Mesenchymal stem cell (in vitro differentiated cells and primary cell): ENCODE data around the gene CDA.
"Not testable (repeated sequence)": the region's sequence is repeated elsewhere in the genome, so short reads cannot be mapped to it uniquely, and the experiment has no call there.

Source experiments
- DNase-seq: peaks from one replicate; pipeline ENCODE4 v3.0.0-alpha.2; 2013
- H2AFZ ChIP-seq: one replicate; pipeline ENCODE4 v1.6.1; 2013; ENCODE audit warnings: low read depth, mild to moderate bottlenecking, control low read depth, inconsistent platforms, low read length, moderate library complexity
- H2AK5ac ChIP-seq: 2 replicates; pipeline ENCODE4 v1.6.1; 2013; ENCODE audit warnings: low read length, moderate library complexity, mild to moderate bottlenecking, inconsistent platforms; ENCODE audit not compliant: severe bottlenecking
- H2BK120ac ChIP-seq: one replicate; pipeline ENCODE4 v1.6.1; 2013; ENCODE audit warnings: low read depth, mild to moderate bottlenecking, inconsistent platforms, low read length, moderate library complexity
- H2BK12ac ChIP-seq, 2 experiments: one replicate each; pipeline ENCODE4 v1.6.1; 2013; ENCODE audit warnings: inconsistent platforms in 2 of 2, low read length in 2 of 2, mild to moderate bottlenecking in 2 of 2, moderate library complexity in 2 of 2, control low read depth in 1 of 2
- H2BK15ac ChIP-seq: one replicate; pipeline ENCODE4 v1.6.1; 2013; ENCODE audit warnings: mild to moderate bottlenecking, low read depth, inconsistent platforms; ENCODE audit not compliant: poor library complexity, severe bottlenecking
- H2BK5ac ChIP-seq: 2 replicates; pipeline ENCODE4 v1.6.1; 2013; ENCODE audit warnings: low read depth, mild to moderate bottlenecking, low read length, control low read depth, inconsistent platforms; ENCODE audit not compliant: poor library complexity, severe bottlenecking
- H3K14ac ChIP-seq, 2 experiments: one replicate each; pipeline ENCODE4 v1.6.1; 2013; ENCODE audit warnings: inconsistent platforms in 2 of 2, low read length in 2 of 2, control low read depth in 1 of 2, mild to moderate bottlenecking in 1 of 2, moderate library complexity in 1 of 2
- H3K18ac ChIP-seq, 2 experiments: one replicate each; pipeline ENCODE4 v1.6.1; 2013; ENCODE audit warnings: inconsistent platforms in 2 of 2, low read length in 2 of 2, control low read depth in 1 of 2, low read depth in 1 of 2, mild to moderate bottlenecking in 1 of 2
- H3K23ac ChIP-seq, 2 experiments: one replicate each; pipeline ENCODE4 v1.6.1; 2013; ENCODE audit warnings: inconsistent platforms in 2 of 2, low read length in 2 of 2, mild to moderate bottlenecking in 2 of 2, moderate library complexity in 2 of 2, control low read depth in 1 of 2
- H3K27ac ChIP-seq: 2 replicates; pipeline ENCODE4 v1.5.1; 2013; ENCODE audit warnings: mild to moderate bottlenecking, moderate library complexity, low read length, control low read depth, inconsistent platforms; ENCODE audit not compliant: poor library complexity, severe bottlenecking
- H3K27me3 ChIP-seq, 2 experiments: 2 replicates each; pipeline versions ENCODE4 v1.6.1 to v1.7.0; 2013; ENCODE audit warnings: low read length in 2 of 2, mild to moderate bottlenecking in 2 of 2, moderate library complexity in 2 of 2, control low read depth in 1 of 2, inconsistent platforms in 1 of 2; ENCODE audit not compliant: control insufficient read depth in 1 of 2, insufficient read depth in 1 of 2
- H3K36me3 ChIP-seq, 2 experiments: 2 replicates each; pipeline versions ENCODE4 v1.6.1 to v1.7.0; 2013; ENCODE audit warnings: low read length in 2 of 2, control low read depth in 1 of 2, inconsistent platforms in 1 of 2, low read depth in 1 of 2, mild to moderate bottlenecking in 1 of 2; ENCODE audit not compliant: insufficient read depth in 2 of 2, control insufficient read depth in 1 of 2
- H3K4ac ChIP-seq, 2 experiments: one replicate each; pipeline ENCODE4 v1.6.1; 2013; ENCODE audit warnings: inconsistent platforms in 2 of 2, low read length in 2 of 2, mild to moderate bottlenecking in 2 of 2, moderate library complexity in 2 of 2, control low read depth in 1 of 2, low read depth in 1 of 2
- H3K4me1 ChIP-seq: 2 replicates; pipeline ENCODE4 v1.6.1; 2013; ENCODE audit warnings: low read depth, low read length, control low read depth; ENCODE audit not compliant: control insufficient read depth, insufficient read depth
- H3K4me2 ChIP-seq: 2 replicates; pipeline ENCODE4 v1.6.1; 2013; ENCODE audit warnings: low read length, mild to moderate bottlenecking, inconsistent platforms; ENCODE audit not compliant: poor library complexity, severe bottlenecking
- H3K4me3 ChIP-seq, 2 experiments: 2 replicates each; pipeline versions ENCODE4 v1.5.1 to v1.7.0; 2013; ENCODE audit warnings: low read length in 2 of 2, mild to moderate bottlenecking in 2 of 2, control low read depth in 1 of 2, low read depth in 1 of 2; ENCODE audit not compliant: insufficient read depth in 1 of 2
- H3K79me1 ChIP-seq: replicated peaks from 2 replicates; pipeline ENCODE4 v1.6.1; 2013; ENCODE audit warnings: mild to moderate bottlenecking, control low read depth, low read length, inconsistent platforms; ENCODE audit not compliant: poor library complexity, severe bottlenecking
- H3K9ac ChIP-seq: 2 replicates; pipeline ENCODE4 v1.7.0; 2013; ENCODE audit warnings: mild to moderate bottlenecking, low read length, moderate library complexity
- H3K9me3 ChIP-seq: 2 replicates; pipeline ENCODE4 v1.7.0; 2013; ENCODE audit warnings: mild to moderate bottlenecking, low read length; ENCODE audit not compliant: control insufficient read depth
- H4K8ac ChIP-seq: one replicate; pipeline ENCODE4 v1.6.1; 2013; ENCODE audit warnings: inconsistent platforms, mild to moderate bottlenecking, low read length, moderate library complexity
- H4K91ac ChIP-seq: one replicate; pipeline ENCODE4 v1.6.1; 2013; ENCODE audit warnings: mild to moderate bottlenecking, low read length, inconsistent platforms
- WGBS: methylation state at CpG from one replicate; pipeline ENCODE4 v1.1.7; 2013; ENCODE audit warnings: mixed read lengths; 5-methylcytosine and 5-hydroxymethylcytosine counted together

Gene CDA

DNA sequence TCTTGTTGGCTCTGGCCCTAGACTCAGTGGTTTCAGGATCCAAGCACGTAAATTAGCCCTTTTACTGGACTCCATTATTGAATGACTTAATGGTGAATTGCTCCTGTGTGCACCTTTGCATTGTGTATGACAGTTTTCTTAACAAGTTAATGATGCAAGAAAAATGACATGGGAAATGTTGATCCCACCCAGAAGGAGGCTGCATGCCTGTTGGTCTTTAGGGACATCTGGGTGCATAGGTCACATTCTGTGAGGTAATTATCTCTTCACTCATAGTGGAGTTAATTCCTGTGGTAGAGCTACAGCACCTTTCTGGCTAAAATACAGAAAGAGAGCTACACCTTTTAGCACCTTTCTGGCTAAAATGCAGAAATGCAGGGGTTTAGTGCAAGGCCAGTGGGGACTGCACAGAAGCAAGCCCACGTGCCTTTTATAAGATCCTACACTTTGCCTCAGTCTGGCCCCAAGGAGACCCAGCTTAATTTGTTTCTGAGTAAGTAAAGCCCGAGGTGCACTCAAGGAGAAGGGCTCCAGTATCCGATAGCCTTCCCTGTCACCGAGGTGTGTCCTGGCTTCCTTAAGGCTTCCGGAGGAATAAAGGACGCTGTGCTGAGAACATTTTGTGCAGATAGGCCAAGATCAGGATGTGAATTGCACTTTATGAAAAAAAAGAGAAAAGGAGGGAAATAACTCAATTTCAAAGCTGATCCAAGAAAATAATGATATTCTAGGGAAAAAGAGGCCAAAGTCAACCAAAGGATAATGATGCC, 18.1 kb downstream of the CDA start:
- not testable (repeated sequence) for H3K27ac ChIP-seq, DNase-seq, H3K4ac ChIP-seq, H2BK12ac ChIP-seq, H3K23ac ChIP-seq, H3K4me3 ChIP-seq, H2BK5ac ChIP-seq, H3K18ac ChIP-seq, H3K4me1 ChIP-seq, H4K91ac ChIP-seq, H2AK5ac ChIP-seq, H3K27me3 ChIP-seq, H4K8ac ChIP-seq, H3K9me3 ChIP-seq, H2BK120ac ChIP-seq, H3K9ac ChIP-seq, H3K14ac ChIP-seq, H2BK15ac ChIP-seq, H3K4me2 ChIP-seq, H2AFZ ChIP-seq, H3K36me3 ChIP-seq, H3K79me1 ChIP-seq
- 100% methylated on average over 6 of the region's 7 CpGs for WGBS

- no peaks in the 10 kb centered on the region for H3K9me3 ChIP-seq
- H3K27ac ChIP-seq: no peak overlapping the region
- no peaks in the 10 kb centered on the region for H3K79me1 ChIP-seq
- no peak overlapping the region for H3K23ac ChIP-seq
- H2BK5ac ChIP-seq: no peak overlapping the region
- H3K14ac ChIP-seq: no peak overlapping the region
- H3K9ac ChIP-seq: no peak overlapping the region
- no peak overlapping the region for H4K8ac ChIP-seq
- no peak overlapping the region for H2BK12ac ChIP-seq
- H3K27me3 ChIP-seq: no peaks in the 10 kb centered on the region
- H3K4me1 ChIP-seq: peaks cover 7% of the 10 kb centered on the region
- H2BK15ac ChIP-seq: no peak overlapping the region
- H3K4me3 ChIP-seq: no peak overlapping the region
- H3K4ac ChIP-seq: no peak overlapping the region
- H2AK5ac ChIP-seq: no peak overlapping the region
- no peak for DNase-seq
- no peak overlapping the region for H3K4me2 ChIP-seq
- H4K91ac ChIP-seq: no peak overlapping the region
- H3K36me3 ChIP-seq: no peaks in the 10 kb centered on the region
- no peak overlapping the region for H2AFZ ChIP-seq
- no peak overlapping the region for H3K18ac ChIP-seq
- H2BK120ac ChIP-seq: no peak overlapping the region
- WGBS: 100% methylated on average over 5 of the region's 6 CpGs
Measured at GRCh38 chr1:20609541-20609940, 20.6 kb downstream of the CDA start.

DNA sequence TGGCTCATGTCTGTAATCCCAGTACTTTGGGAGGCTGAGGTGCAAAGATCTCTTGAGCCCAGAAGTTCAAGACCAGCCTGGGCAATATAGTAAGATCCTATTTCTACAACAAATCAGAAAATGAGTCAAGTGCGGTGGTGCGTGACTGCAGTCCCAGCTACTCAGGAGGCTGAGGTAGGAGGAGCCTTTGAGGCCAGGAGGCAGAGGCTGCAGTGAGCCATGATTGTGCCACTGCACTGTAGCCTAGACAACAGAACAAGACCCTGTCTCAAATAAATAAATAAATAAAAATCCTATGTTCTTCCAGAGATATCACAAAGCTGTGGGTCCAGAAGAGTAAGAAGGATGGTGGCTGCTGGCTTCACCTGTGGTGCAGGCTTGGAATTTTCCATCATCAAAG, 22.1 kb downstream of the CDA start:
- Histone ChIP-seq H3K27ac (no peak overlapping the region), H3K4me2 (no peak overlapping the region), H2BK5ac (no peak overlapping the region), H3K4me3 (no peak overlapping the region), H3K4me1 (peaks cover 6% of the 10 kb centered on the region), H3K9me3 (no peaks in the 10 kb centered on the region), H3K27me3 (no peaks in the 10 kb centered on the region), H3K79me1 (no peaks in the 10 kb centered on the region), H2BK15ac (no peak overlapping the region), H3K14ac (no peak overlapping the region), H3K23ac (no peak overlapping the region), H4K91ac (no peak overlapping the region), H2AFZ (no peak overlapping the region), H3K4ac (no peak overlapping the region), H3K18ac (no peak overlapping the region), H4K8ac (no peak overlapping the region), H3K36me3 (no peaks in the 10 kb centered on the region), H2BK12ac (no peak overlapping the region), H3K9ac (no peak overlapping the region), H2BK120ac (no peak overlapping the region), H2AK5ac (no peak overlapping the region)
- DNase-seq: no peak
- WGBS: 100% methylated on average over 2 of the region's 2 CpGs

DNA sequence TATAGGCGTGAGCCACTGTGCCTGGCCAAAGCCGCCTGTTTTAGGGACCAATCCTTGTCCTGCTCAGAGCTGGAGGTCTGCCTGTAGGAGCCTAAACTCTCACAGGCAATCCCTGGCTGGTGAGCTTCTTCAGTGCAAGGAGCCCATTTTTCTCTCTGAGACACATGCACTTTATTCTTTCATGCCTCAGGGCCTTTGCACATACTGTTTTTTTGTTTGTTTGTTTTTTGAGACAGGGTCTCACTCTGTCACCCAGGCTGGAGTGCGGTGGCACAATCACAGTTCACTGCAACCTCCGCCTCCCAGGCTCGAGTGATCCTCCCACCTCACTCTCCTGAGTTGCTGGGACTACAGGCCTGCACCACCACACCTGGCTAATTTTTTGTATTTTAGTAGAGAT, 22.8 kb downstream of the CDA start:
- Histone ChIP-seq H4K91ac (no peak overlapping the region), H3K4me3 (no peak overlapping the region), H3K27ac (no peak overlapping the region), H3K9ac (no peak overlapping the region), H3K27me3 (no peaks in the 10 kb centered on the region), H3K4ac (no peak overlapping the region), H3K9me3 (no peaks in the 10 kb centered on the region), H3K18ac (no peak overlapping the region), H2BK12ac (no peak overlapping the region), H2BK15ac (no peak overlapping the region), H2BK5ac (no peak overlapping the region), H3K4me2 (no peak overlapping the region), H3K23ac (no peak overlapping the region), H2AFZ (no peak overlapping the region), H3K79me1 (no peaks in the 10 kb centered on the region), H3K36me3 (no peaks in the 10 kb centered on the region), H3K4me1 (peaks cover 8% of the 10 kb centered on the region), H2BK120ac (no peak overlapping the region), H4K8ac (no peak overlapping the region), H3K14ac (no peak overlapping the region), H2AK5ac (no peak overlapping the region)
- 90% methylated on average over 5 of the region's 5 CpGs for WGBS
- no peak for DNase-seq
